Testis (tissue), 2 donors: ENCODE data around the gene TAAR2.

ENCODE experiments used
- CTCF ChIP-seq, 3 experiments: fragments of 450-650 bp in 2 of 3; fragments of 200-600 bp in 1 of 3; sonication (generic) in 1 of 3; IDR thresholded peaks; one replicate each; pipeline ENCODE4 v1.5.1; 2016 to 2019; ENCODE audit warnings: antibody characterized with exemption in 3 of 3, mild to moderate bottlenecking in 2 of 3, moderate library complexity in 1 of 3
- POLR2A ChIP-seq: fragments of 450-650 bp; IDR thresholded peaks from one replicate; pipeline ENCODE4 v1.6.1; 2017; ENCODE audit warnings: antibody characterized with exemption, mild to moderate bottlenecking, moderate library complexity

- TF ChIP-seq CTCF (IDR thresholded peaks at IDR 0.05) (no peak), POLR2A (no peak)
These were observed 36.7 kb downstream of the TAAR2 start for GRCh38 chr6:132587424-132587823.
